ENCODE results near the gene CHST1.

- TF ChIP-seq MAZ (IDR thresholded peaks at IDR 0.05; ENCODE audit: borderline replicate concordance, low read depth, low read length) (no peak), CEBPB (IDR thresholded peaks at IDR 0.05) (no peak), CTCF (IDR thresholded peaks at IDR 0.05) (no peak), PBX3 (IDR thresholded peaks at IDR 0.05) (no peak)
These were observed 18.1 kb downstream of the CHST1 start for GRCh38 chr11:45647329-45647728.
